ENCODE data around the gene MPZL3.

MPZL3 gene

GRCh38 chr11:118264569-118265465, 12.7 kb upstream of the MPZL3 start:
- no peak for DNase-seq (ENCODE audit: low read depth, low spot score)

DNA sequence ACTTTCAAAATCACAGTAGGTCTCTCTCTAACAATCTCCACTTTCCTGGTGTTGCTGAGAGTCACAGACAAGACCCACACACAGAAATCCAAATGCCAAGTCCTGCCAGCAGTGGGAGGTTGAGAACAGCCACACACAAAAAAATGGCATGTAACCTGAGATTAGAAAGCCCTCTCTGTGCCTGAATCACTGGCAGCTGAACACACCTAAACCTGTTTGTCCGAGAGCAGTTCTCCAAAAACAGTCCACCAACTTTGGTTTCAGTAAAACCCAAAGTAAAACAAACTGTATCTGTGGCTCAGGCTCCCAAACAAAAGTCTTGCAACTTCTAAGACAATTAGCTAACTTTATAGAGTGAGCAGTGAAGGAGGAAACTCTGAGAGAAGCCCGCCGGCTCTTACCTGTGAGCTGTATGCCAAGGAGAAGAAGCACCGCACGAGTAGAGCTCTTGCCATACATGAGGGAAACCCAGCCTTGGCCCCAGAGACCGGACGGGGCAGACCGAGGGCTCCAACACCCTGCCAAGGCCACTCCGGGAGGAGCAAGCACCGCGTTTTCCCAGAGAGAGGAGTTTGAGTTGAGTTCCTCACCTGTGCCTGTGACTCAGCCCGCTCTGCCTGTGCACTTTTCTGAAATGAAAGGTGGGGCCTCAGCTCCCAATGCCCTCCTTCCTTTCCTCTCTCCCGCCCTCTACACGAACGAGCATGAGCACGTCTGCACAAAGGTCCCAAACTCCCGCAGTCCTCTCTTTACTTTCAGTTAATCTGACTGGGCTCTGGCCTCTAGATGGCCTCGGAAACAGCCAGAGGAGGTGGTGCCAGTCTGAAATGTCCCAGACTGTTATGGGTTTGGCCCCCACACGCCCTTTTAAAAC, 11.8 kb upstream of the MPZL3 start, which contains the start of gene MPZL2:
TSS of gene MPZL2 (minus strand) at position 603 of the 874 bp plus-strand sequence. CDS start at position 459, 144 bp downstream.
- no peak for DNase-seq (ENCODE audit: low read depth, low spot score)

DNA sequence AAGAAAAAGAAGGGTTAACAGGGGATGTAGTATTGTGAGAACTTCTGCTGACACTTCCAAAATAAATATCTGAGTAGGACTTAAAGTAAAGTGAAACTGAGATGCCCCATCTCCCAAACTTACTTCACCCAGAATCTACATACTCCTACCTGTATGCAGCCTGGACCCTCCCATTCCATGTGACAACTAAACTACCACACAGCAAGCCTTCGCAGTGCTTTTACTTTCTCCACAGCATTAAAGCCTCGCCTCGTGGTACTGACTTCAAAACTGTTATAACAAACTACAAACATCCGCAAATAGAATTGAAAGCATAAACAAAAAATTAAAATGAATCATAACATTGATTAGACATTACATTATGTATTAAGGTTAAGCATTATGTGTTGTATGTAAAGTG, 10.9 kb upstream of the MPZL3 start:
- no peak for DNase-seq (ENCODE audit: low read depth, low spot score)

- DNase-seq (ENCODE audit: low read depth, low spot score) = no peak
Observed at GRCh38 chr11:118260353-118260752, 8.2 kb upstream of the MPZL3 start.

DNA sequence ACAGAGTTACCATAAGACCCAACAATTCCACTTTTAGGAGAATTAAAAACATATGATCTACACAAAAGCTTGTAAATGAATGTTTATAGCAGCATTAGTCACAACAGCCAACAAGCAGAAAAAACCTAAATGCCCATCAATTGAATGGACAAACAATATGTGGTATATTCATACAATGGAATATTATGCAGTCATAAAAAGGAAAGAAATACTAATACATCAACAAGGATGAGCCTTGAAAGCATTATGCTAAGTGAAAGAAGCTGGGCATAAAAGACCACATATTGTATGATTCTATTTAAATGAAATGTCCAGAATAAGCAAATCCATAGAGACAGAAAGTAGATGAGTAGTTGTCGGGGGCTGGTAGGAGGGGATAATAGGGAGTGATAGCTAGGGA, 7.0 kb upstream of the MPZL3 start:
- DNase-seq (ENCODE audit: low read depth, low spot score) = no peak

DNA sequence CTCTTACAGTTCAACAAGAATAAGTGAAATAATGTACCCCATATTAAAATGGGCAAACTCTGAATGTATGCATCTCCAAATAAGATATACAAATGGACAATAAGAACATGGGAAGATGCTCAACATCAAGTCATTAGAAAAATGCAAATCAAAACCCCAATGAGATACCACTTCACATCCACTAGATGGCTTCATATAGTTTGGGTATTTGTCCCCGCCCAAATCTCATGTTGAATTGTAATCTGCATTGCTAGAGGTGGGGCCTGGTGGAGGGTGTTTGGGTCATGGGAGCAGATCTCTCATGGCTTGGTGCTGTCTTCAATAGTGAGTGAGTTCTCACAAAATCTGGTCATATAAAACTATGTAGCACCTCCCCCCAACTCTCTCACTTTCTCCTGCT, 6.2 kb upstream of the MPZL3 start:
- no peak for DNase-seq (ENCODE audit: low read depth, low spot score)

DNA sequence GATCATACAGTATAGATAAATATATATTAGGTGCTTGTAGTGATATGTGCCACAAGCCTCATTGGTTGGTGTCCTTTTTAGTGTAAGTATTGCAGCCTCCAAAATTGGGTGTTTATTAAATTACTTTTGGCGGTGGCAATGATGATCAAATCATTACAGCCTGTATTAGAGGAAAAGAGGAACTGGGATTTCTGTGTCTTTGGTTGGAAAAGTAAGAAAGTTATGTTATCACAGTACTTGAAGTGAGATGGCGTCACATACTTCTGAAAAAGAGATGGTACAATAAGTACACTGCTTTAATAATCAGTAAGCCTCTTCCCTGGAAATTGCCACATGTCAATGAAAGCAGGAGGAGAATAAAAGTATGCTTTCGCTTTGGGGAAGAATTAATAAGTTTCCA, 523 bp upstream of the MPZL3 start:
- no peak for DNase-seq (ENCODE audit: low read depth, low spot score)

DNA sequence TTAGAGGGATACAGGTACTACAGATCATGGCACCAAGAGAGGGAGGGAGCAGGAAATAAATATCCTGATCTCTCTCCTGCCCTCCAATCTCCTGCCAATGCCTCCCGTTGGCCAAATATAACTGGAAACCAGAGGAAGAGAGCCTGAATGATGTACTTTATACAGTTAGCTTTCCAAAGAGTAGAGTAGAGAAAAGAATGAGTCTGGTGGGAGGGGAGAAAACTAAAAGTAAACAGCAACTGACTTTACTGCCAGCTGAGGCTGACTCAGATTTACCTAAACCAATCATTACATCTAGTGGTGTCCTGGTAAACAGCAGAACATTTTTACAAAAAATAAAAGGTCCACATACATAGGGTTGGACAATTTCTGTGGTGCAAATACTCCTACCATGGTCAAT, 5.1 kb downstream of the MPZL3 start:
- no peak for DNase-seq (ENCODE audit: low read depth, low spot score)

- DNase-seq (ENCODE audit: low read depth, low spot score) = no peak
Observed at GRCh38 chr11:118245936-118246562, 6.1 kb downstream of the MPZL3 start.

DNA sequence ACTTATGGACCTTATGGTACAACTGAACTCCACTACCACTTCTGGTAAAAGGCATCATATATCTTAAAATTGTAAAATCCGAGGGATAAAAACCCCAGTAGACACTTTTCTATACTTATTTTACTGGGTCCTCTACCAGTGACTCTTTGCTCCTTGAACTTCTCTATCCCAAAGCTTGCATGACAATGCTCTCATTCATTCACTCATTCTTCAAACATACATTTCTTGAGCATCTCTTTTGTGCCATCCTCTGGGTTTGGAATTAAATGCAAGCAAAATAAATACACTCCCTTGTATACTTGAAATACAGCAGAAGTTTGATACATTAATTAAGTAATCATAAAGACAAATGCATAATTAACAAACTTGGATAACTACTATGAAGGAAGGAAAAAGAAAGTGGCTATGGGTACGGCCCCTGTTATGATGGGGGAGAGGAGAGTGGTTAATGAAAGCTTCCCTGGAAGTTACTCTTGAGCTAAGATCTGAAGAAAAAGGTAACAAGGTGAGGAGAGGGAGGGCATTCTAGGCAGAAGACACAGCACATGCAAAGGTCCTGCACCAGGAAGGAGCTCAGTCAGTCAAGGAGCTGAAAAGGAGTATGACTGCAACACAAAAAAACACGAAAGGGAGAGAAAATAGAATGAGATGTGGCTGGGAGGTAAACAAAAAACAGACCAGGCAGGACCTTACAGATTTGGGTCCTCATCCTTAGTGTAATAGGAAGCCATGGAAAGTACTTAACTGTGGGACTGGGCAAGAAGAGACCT, 8.0 kb downstream of the MPZL3 start:
- DNase-seq (ENCODE audit: low read depth, low spot score) = no peak

DNA sequence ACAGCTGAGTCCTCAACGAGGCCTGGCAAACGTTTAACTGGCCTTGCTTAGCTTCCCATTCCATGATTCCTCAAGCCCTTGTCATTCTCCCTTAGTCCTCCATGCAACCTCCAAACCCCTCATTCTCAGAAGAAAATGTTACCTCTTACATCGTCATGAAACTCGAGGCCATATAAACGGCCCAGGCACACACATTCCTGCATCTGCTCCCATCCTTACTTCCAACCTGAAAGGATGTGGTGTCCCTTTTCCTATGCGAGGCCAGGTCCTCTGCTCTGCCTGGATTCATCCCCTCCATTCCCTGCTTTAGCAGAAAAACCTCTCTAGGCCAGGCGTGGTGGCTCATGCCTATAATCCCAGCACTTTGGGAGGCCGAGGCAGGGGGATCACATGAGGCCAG, 9.0 kb downstream of the MPZL3 start:
- DNase-seq (ENCODE audit: low read depth, low spot score) = no peak

GRCh38 chr11:118241764-118242098, 10.4 kb downstream of the MPZL3 start:
- DNase-seq (ENCODE audit: low read depth, low spot score) = no peak

DNA sequence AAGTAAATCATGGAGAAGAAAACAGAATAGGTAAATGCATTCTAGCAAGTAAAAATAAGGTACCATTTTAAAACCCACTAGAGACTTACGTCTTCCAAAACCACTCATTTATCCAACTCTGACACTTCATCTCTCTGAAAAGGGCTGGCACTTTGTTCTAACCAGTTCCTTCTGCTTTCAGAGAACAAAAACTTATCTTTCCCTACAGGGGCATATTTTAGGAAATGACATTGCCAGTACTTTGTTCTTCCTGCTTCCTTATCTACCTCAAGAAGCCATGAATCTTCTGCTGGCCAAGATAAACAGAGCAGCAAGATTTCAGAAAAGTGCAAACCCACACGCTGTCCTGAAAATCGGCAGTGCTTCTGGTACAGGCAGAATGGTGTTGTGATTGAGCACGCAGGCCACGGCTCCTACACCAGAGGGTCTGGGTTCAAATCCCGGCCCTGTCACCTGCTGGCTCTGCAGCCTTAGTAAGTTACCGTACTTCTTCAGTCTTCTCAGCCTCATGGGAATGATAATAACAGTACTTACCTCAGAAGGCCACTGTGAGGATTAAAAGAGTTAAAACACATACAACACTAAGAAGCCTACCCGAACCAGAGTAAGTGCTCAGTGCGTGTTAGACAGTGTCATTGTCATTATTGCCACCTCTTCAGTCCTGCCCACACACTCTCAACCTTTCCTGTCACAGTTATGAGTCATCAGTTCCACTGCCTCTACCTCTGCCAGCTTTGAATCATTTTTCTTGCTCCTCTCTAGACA, 11.0 kb downstream of the MPZL3 start:
- DNase-seq (ENCODE audit: low read depth, low spot score) = peak; percentile 17

DNA sequence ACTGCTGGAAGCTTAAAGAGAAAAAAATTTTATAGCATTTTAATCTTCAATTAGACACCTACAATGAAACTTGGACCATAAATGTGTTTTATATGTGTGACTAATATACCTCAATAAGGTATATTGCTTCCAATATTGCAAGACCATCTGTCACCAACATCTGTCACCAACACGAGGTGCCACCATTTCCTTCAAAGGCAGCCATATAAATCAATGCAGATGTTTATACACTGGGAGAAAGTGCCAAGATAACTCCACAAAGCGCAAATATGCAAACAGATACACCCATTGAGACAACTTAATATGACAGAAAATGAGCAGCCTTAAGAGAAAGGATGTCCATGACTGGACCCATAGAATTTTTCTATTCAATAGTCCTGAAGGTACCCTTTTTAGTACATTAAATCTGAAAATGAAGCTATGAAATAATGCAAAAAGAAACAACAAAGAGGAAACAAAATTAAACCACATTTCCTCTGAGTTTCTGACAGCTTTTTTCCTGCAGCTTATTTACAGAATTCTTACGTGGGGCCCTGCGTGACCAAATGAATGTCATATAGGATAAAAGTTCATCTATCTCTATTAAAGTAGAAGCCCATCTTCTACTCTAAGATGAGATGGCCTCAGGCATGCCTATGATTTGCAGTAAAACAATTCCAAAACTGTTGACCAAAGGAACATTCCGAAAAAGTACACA, 12.5 kb downstream of the MPZL3 start:
- DNase-seq (ENCODE audit: low read depth, low spot score) = no peak

DNA sequence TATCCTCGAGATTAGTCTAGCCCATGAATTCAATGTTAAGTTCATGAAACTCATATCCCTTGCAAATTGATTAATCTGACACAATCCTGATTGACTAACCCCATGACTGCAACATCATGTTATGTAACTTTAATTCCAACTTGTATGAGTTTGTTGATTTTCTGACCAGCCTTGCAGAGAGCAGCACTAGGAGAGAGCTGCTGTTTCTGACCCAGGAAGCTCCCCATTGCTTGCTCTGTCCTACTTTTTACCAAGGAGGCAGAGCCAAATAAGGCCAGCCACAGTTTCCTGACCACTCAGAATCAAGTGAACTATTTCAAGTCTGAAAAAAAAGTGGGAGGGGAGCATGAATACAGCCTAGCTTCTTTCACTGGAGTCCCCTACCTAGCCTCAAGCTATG, 13.2 kb downstream of the MPZL3 start:
- no peak for DNase-seq (ENCODE audit: low read depth, low spot score)

- DNase-seq (ENCODE audit: low read depth, low spot score) = no peak
Observed at GRCh38 chr11:118238421-118238820, 13.7 kb downstream of the MPZL3 start.

DNA sequence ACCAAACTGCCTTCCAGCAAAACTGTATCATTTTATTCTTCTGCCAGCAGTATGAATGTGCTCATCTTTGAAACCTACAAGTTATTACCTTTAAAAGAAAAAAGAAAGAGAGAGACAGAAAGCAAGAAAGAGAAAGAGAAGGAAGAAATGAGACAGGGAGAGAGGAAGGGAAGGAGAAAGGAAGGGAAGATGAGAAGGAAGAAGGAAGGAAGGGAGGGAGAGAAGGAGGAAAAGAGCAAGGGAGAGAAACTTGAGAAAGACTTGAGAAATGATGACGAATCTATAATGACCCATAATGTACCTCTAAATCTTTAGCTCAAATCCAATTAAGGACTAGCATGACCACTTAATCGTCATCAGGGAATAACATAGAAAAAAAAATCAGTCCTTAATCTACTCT, 16.0 kb downstream of the MPZL3 start:
- no peak for DNase-seq (ENCODE audit: low read depth, low spot score)

DNA sequence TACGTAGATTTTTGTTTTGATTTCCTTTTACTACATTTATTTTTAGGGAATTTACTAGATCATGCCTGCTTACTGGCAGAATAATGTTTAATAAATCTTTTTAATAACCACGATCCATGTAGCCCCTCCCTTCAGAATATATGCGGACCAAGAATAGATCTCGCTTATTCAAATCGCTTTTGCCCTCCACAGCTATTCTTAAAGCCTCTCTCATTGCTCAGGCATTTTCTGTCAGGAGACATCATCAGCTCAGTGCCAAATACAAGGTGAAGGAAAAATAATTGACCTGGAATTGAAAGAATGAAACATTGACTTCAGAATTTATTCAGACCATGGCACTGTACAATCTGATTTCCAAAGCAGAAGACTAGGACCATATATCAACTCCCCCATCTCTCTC, 17.3 kb downstream of the MPZL3 start:
- DNase-seq (ENCODE audit: low read depth, low spot score) = no peak

DNA sequence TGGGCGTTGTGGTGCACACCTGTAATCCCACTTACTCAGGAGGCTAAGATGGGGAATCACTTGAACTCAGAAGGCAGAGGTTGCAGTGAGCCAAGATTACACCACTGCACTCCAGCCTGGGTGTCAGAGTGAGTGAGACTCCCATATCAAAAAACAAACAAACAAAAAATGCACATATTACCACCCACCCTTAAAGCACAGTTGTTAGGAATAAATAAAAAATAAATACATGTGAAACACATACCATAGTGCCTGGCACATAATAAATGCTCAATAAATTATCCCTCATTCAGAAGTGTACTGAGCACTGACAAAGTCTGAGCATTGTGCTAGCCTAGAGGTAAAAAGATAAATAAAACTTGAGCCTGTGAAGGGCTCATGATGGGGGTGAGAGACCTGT, 18.3 kb downstream of the MPZL3 start:
- no peak for DNase-seq (ENCODE audit: low read depth, low spot score)

- no peak for DNase-seq (ENCODE audit: low read depth, low spot score)
Observed at GRCh38 chr11:118233377-118233776, 18.8 kb downstream of the MPZL3 start.

Data from astrocyte of the hippocampus (primary cell).